Neutrophil (primary cell): ENCODE results near the gene SEC31B.

Source experiments
- H3K27ac ChIP-seq: fragments of 200-600 bp; sonication (generic); 2 replicates; pipeline ENCODE4 v1.5.1; 2016; ENCODE audit warnings: mild to moderate bottlenecking, moderate library complexity
- H3K27me3 ChIP-seq: fragments of 200-600 bp; sonication (generic); 2 replicates; pipeline ENCODE4 v1.6.0; 2016; ENCODE audit warnings: mild to moderate bottlenecking
- H3K36me3 ChIP-seq: fragments of 200-600 bp; sonication (generic); 2 replicates; pipeline ENCODE4 v1.5.1; 2017
- H3K4me1 ChIP-seq, 2 experiments: fragments of 200-600 bp in 1 of 2; sonication (generic) in 1 of 2; 1 replicate in 1 of 2; 2 replicates in 1 of 2; pipeline versions ENCODE4 v1.5.1 to v1.6.1; 2013 to 2016; ENCODE audit warnings: low read depth in 1 of 2, low read length in 1 of 2, mild to moderate bottlenecking in 1 of 2, moderate library complexity in 1 of 2; ENCODE audit not compliant: control insufficient read depth in 1 of 2, insufficient read depth in 1 of 2
- H3K4me3 ChIP-seq, 2 experiments: fragments of 200-600 bp in 1 of 2; sonication (generic) in 1 of 2; 1 replicate in 1 of 2; 2 replicates in 1 of 2; pipeline ENCODE4 v1.5.1; 2013 to 2016; ENCODE audit warnings: low read depth in 1 of 2, low read length in 1 of 2, mild to moderate bottlenecking in 1 of 2, moderate library complexity in 1 of 2
- H3K9me3 ChIP-seq: fragments of 200-600 bp; sonication (generic); 2 replicates; pipeline ENCODE4 v1.5.1; 2016
- CTCF ChIP-seq: fragments of 200-600 bp; sonication (generic); IDR thresholded peaks from 2 replicates; pipeline ENCODE4 v1.5.1; 2016; ENCODE audit warnings: antibody characterized with exemption

Gene SEC31B

GRCh38 chr10:100446130-100446761, 73.4 kb downstream of the SEC31B start:
- no peaks in the 10 kb centered on the region for H3K36me3 ChIP-seq
- H3K4me1 ChIP-seq, result no peaks in the 10 kb centered on the region
- no peak overlapping the region for H3K4me3 ChIP-seq
- peaks cover 43% of the 10 kb centered on the region for H3K27me3 ChIP-seq
- TF ChIP-seq CTCF, result no peak
- H3K27ac ChIP-seq, result no peak overlapping the region
- no peaks in the 10 kb centered on the region for H3K9me3 ChIP-seq

- Histone ChIP-seq H3K27me3 (peaks cover 14% of the 10 kb centered on the region), H3K4me3 (no peak overlapping the region), H3K27ac (no peak overlapping the region), H3K4me1 (no peaks in the 10 kb centered on the region), H3K9me3 (no peaks in the 10 kb centered on the region), H3K36me3 (no peaks in the 10 kb centered on the region)
- no peak for TF ChIP-seq CTCF
These were observed 77.1 kb downstream of the SEC31B start for GRCh38 chr10:100442548-100442947.

GRCh38 chr10:100438674-100439315, 80.9 kb downstream of the SEC31B start:
- H3K27ac ChIP-seq, result no peak overlapping the region
- no peaks in the 10 kb centered on the region for H3K4me1 ChIP-seq
- no peaks in the 10 kb centered on the region for H3K9me3 ChIP-seq
- H3K36me3 ChIP-seq, result no peaks in the 10 kb centered on the region
- TF ChIP-seq CTCF, result no peak
- no peak overlapping the region for H3K4me3 ChIP-seq
- peaks cover 4% of the 10 kb centered on the region for H3K27me3 ChIP-seq
